ENCODE data around the gene TMPRSS5.

GRCh38 chr11:113722221-113722620 lies 16.1 kb upstream of the TMPRSS5 start:
- TF ChIP-seq, protein P1, sequence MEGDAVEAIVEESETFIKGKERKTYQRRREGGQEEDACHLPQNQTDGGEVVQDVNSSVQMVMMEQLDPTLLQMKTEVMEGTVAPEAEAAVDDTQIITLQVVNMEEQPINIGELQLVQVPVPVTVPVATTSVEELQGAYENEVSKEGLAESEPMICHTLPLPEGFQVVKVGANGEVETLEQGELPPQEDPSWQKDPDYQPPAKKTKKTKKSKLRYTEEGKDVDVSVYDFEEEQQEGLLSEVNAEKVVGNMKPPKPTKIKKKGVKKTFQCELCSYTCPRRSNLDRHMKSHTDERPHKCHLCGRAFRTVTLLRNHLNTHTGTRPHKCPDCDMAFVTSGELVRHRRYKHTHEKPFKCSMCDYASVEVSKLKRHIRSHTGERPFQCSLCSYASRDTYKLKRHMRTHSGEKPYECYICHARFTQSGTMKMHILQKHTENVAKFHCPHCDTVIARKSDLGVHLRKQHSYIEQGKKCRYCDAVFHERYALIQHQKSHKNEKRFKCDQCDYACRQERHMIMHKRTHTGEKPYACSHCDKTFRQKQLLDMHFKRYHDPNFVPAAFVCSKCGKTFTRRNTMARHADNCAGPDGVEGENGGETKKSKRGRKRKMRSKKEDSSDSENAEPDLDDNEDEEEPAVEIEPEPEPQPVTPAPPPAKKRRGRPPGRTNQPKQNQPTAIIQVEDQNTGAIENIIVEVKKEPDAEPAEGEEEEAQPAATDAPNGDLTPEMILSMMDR (conservative IDR thresholded peaks at IDR 0.05; ENCODE audit: low read depth, low read length) = no peak
- TF ChIP-seq EZH2 (IDR thresholded peaks at IDR 0.05; ENCODE audit: low read length, unreplicated experiment) = no peak

Data from PC-3 (cell line).